GM12801 (cell line): ENCODE measurements around the gene RHOT1.

Source experiments
- CTCF ChIP-seq: IDR thresholded peaks from one replicate; pipeline ENCODE4 v1.5.1; 2011; ENCODE audit warnings: control low read depth; ENCODE audit not compliant: insufficient read length; ENCODE audit errors: extremely low read depth

The RHOT1 gene

GRCh38 chr17:32152130-32152529 is 9.8 kb downstream of the RHOT1 start:
- no peak for TF ChIP-seq CTCF

GRCh38 chr17:32155896-32156295 is 13.6 kb downstream of the RHOT1 start:
- TF ChIP-seq CTCF: no peak

GRCh38 chr17:32156656-32157055 is 14.4 kb downstream of the RHOT1 start:
- TF ChIP-seq CTCF: no peak

GRCh38 chr17:32157225-32157624 is 14.9 kb downstream of the RHOT1 start:
- no peak for TF ChIP-seq CTCF

- TF ChIP-seq CTCF: no peak
These were observed 16.7 kb downstream of the RHOT1 start for GRCh38 chr17:32158870-32159585.

- no peak for TF ChIP-seq CTCF
These were observed 17.5 kb downstream of the RHOT1 start for GRCh38 chr17:32159586-32160438.

- TF ChIP-seq CTCF: no peak
These were observed 18.2 kb downstream of the RHOT1 start for GRCh38 chr17:32160526-32160925.
